ENCODE results near the gene CEACAM18. TPM values are rescaled to one million over a fixed set of nuclear protein-coding genes. Genes with fewer than 3 reads are reported as not detected.

Gene CEACAM18
- total and polyA plus RNA-seq, 8 donors, result not detected

DNA sequence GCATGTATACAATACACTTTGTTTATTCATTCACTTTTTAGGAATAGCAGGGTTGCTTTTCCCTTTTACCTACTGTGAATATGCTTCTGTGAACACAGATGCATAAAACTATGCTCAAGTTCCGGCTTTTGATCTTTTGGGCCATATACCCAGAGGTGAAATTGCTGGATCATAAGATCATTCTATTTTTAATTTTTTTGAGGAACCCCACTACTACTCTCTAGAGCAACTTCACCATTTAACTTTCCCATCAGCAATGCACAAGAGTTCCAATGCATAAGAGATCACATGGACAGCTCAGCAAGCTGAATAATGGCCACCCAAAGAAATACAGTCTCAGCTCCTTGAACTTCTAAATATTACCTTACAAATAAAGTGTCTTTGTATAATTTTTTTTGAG is 43.9 kb upstream of the CEACAM18 start:
- WGBS, 5 donors, result 59 to 84% (median 74%) methylated on average over 1 of the region's 1 CpG
- H3K27ac ChIP-seq, result no peak overlapping the region
- intact Hi-C loops (cut with DNase I; ENCODE audit: low total_unique reads), result loop anchor here (10.0 kb wide), 1 partner anchor 100 kb away; no protein-coding TSS in a partner anchor
- H3K4me1 ChIP-seq, result peaks cover 0 to 4% (median 0%) of the 10 kb centered on the region in 4 donors
- DNase-seq, result no peak
- TF ChIP-seq, protein P1, sequence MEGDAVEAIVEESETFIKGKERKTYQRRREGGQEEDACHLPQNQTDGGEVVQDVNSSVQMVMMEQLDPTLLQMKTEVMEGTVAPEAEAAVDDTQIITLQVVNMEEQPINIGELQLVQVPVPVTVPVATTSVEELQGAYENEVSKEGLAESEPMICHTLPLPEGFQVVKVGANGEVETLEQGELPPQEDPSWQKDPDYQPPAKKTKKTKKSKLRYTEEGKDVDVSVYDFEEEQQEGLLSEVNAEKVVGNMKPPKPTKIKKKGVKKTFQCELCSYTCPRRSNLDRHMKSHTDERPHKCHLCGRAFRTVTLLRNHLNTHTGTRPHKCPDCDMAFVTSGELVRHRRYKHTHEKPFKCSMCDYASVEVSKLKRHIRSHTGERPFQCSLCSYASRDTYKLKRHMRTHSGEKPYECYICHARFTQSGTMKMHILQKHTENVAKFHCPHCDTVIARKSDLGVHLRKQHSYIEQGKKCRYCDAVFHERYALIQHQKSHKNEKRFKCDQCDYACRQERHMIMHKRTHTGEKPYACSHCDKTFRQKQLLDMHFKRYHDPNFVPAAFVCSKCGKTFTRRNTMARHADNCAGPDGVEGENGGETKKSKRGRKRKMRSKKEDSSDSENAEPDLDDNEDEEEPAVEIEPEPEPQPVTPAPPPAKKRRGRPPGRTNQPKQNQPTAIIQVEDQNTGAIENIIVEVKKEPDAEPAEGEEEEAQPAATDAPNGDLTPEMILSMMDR (IDR thresholded peaks at IDR 0.05), result no peak
- no peak for TF ChIP-seq POLR2A (IDR thresholded peaks at IDR 0.05)
- TF ChIP-seq POLR2AphosphoS5 (IDR thresholded peaks at IDR 0.05), result no peak
- TF ChIP-seq EP300 (IDR thresholded peaks at IDR 0.05), result no peak
- no peaks in the 10 kb centered on the region for H3K36me3 ChIP-seq
- no peak overlapping the region for H3K4me3 ChIP-seq
- H3K9me3 ChIP-seq, result no peaks in the 10 kb centered on the region
- peaks cover 0 to 44% (median 4%) of the 10 kb centered on the region in 3 donors for H3K27me3 ChIP-seq

DNA sequence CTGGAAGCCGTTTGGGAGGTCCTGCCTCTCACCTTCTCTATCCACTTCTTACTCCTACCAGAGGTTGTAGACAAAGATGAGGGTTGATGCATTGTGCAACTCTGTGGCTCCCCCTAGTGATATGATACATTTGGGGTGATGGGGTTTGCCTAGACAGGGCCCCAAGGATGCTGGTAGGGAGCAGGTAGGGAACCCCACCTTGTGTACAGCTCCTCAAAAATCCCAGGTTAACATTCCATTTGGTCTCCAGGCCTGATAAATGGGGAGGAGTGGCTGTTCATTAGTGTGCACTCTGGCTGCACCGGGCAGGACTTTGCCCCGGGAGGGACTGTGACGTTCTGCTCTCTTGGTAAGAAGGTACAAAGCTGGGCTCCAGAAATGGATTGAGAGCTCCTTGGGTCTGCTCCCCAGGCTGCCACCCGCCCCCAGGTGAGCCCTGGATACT is 39.3 kb upstream of the CEACAM18 start:
- Histone ChIP-seq H3K4me1 (peaks cover 0 to 4% (median 0%) of the 10 kb centered on the region in 4 donors), H3K27ac (no peak overlapping the region), H3K4me3 (no peak overlapping the region), H3K36me3 (no peaks in the 10 kb centered on the region), H3K27me3 (peaks cover 0 to 75% (median 7%) of the 10 kb centered on the region in 3 donors), H3K9me3 (no peaks in the 10 kb centered on the region)
- intact Hi-C loops (cut with DNase I; ENCODE audit: low total_unique reads), result loop anchor here (10.0 kb wide), 1 partner anchor 104 kb away; no protein-coding TSS in a partner anchor
- TF ChIP-seq, protein P1 (IDR thresholded peaks at IDR 0.05), result peak in 2 of 7 experiments; percentile 10 to 22
- TF ChIP-seq POLR2AphosphoS5 (IDR thresholded peaks at IDR 0.05), result no peak
- WGBS, 5 donors, result 19 to 47% (median 35%) methylated on average over 4 to 5 of the region's 5 CpGs
- peak in 1 of 2 donors; percentile 62 for DNase-seq

DNA sequence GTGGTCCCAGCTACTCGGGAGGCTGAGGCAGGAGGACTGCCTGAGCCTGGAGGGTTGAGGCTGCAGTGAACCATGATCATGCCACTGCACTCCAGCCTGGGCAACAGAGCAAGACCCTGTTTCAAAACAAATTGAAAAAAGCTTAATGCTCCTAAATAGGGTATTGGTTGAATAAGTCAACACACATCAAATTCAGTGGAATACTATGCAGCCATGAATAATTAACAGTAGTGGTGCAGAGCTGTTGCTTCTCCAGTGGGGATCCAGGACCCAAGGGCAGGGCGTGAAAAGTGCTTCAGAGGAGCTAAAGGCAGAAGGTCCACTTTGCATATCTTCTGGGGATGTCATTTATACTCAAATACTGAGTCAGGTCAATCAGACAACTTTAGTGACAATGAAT is 38.3 kb upstream of the CEACAM18 start:
- no peak overlapping the region for H3K27ac ChIP-seq
- DNase-seq, result no peak
- no peaks in the 10 kb centered on the region for H3K9me3 ChIP-seq
- peaks cover 0 to 4% (median 0%) of the 10 kb centered on the region in 4 donors for H3K4me1 ChIP-seq
- H3K4me3 ChIP-seq, result no peak overlapping the region
- TF ChIP-seq POLR2AphosphoS5 (IDR thresholded peaks at IDR 0.05), result no peak
- no peak for TF ChIP-seq EP300 (IDR thresholded peaks at IDR 0.05)
- no peak for TF ChIP-seq POLR2A (IDR thresholded peaks at IDR 0.05)
- TF ChIP-seq, protein P1 (IDR thresholded peaks at IDR 0.05), result no peak
- intact Hi-C loops (cut with DNase I; ENCODE audit: low total_unique reads), result no loop called here
- H3K36me3 ChIP-seq, result no peaks in the 10 kb centered on the region
- H3K27me3 ChIP-seq, result peaks cover 0 to 67% (median 7%) of the 10 kb centered on the region in 3 donors
- WGBS, 5 donors, result 53 to 70% (median 62%) methylated on average over 2 of the region's 2 CpGs

DNA sequence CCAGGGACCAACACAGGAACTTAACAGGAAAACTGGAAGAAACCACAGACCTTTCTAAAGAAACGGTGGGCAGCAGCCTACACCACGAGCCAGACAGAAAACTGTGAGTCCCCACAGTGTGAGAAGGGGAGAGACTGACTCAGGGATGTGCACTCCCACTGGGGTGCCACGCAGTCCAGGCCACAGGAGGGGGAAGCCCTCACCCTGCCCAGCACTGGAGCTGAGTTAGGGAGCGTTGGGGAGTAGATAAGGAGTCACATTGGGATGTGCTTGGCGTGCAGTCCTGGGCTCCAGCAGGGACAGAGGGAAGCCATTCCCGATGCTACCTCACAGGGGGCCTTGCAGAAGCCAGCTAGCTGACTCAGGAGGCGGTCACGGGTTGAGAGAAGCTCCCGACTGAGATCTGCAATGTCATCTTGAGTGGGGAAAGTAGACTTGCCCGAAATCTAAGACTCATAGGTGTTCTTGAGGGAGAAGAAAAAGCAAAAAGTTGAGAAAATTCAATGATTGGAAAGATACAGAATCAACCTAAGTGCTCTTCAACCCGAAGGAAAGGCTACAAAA is 37.4 kb upstream of the CEACAM18 start:
- Histone ChIP-seq H3K36me3 (no peaks in the 10 kb centered on the region), H3K4me3 (peak overlapping the region in 2 of 4 donors; percentile 9 to 16), H3K4me1 (peaks cover 0 to 4% (median 0%) of the 10 kb centered on the region in 4 donors), H3K27me3 (peaks cover 0 to 66% (median 7%) of the 10 kb centered on the region in 3 donors), H3K27ac (peak overlapping the region in 2 of 5 donors; percentile 10 to 11), H3K9me3 (no peaks in the 10 kb centered on the region)
- intact Hi-C loops (cut with DNase I; ENCODE audit: low total_unique reads), result no loop called here
- no peak for TF ChIP-seq POLR2A (IDR thresholded peaks at IDR 0.05)
- TF ChIP-seq, protein P1 (IDR thresholded peaks at IDR 0.05), result no peak
- 32 to 43% (median 39%) methylated on average over 10 to 11 of the region's 11 CpGs for WGBS, 5 donors
- DNase-seq, result no peak

Measured in stomach (tissue), 9 donors.